ENCODE measurements around the gene ZNF343. TPM values are rescaled to one million over a fixed set of nuclear protein-coding genes. Genes with fewer than 3 reads are reported as not detected.
A peak's percentile ranks its signal among the peaks of the same experiment; 100 is the strongest.
"Not testable (repeated sequence)": the region's sequence is repeated elsewhere in the genome, so short reads cannot be mapped to it uniquely, and the experiment has no call there.

ZNF343 gene
- total RNA-seq, 1 donor from 2014 or later, result 14.0 TPM

GRCh38 chr20:2521369-2522305, 12.9 kb upstream of the ZNF343 start:
- DNase-seq (ENCODE audit: low spot score), result peak; percentile 23

- no peak for DNase-seq (ENCODE audit: low spot score)
Observed at GRCh38 chr20:2520617-2521016, 11.9 kb upstream of the ZNF343 start.

DNA sequence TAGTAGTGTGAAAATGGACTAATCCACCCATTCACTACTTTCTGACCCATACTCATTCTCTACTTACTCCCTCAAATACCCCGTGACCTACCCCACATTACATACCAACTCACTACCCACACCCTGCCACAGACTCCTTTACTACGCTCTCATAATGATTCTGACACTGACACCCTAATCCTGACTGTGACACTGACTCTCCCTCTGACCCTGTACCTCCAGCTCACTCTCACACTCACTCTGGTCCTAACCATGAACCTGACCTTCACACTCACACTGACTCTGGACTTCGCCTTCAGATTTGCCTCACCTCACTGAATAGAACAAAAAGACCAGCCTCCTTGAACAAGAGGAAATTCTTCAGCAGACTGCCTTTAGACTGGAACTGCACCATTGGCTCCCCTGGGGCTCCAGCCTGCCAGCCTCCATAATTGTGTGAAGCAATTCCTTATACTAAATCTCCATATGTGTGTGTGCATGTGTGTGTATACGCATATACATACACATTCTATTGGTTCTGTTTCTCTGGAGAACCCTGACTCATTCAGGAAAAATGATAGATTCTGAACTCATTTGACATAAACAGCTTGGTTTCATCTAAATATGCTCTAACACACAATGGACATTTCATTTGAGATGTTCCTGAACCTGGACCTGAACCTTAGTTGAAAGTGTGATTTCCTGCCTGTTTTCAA, 10.5 kb upstream of the ZNF343 start:
- DNase-seq (ENCODE audit: low spot score), result no peak

GRCh38 chr20:2518558-2518957, 9.8 kb upstream of the ZNF343 start:
- no peak for DNase-seq (ENCODE audit: low spot score)

DNA sequence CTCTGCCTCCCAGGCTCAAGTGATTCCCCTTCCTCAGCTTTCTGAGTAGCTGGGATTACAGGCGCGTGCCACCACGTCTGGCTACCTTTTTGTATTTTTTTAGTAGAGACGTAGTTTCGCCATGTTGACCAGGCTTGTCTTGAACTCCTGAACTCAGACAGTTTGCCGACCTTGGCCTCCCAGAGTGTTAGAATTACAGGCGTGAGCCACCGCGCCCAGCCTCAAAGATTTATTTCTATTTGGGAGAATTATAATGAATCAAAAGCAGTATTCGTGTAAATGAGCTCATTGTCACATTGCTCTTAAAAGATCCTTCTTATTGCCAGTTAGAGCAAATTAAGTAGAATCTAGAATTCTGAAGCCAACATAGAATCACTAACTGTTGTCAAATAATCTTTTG, 9.4 kb upstream of the ZNF343 start:
- no peak for DNase-seq (ENCODE audit: low spot score)

- DNase-seq (ENCODE audit: low spot score), result no peak
Observed at GRCh38 chr20:2516399-2516798, 7.7 kb upstream of the ZNF343 start.

- DNase-seq (ENCODE audit: low spot score), result no peak
Observed at GRCh38 chr20:2515203-2515602, 6.5 kb upstream of the ZNF343 start.

GRCh38 chr20:2509794-2510193, 1.1 kb upstream of the ZNF343 start:
- no peak for DNase-seq (ENCODE audit: low spot score)

DNA sequence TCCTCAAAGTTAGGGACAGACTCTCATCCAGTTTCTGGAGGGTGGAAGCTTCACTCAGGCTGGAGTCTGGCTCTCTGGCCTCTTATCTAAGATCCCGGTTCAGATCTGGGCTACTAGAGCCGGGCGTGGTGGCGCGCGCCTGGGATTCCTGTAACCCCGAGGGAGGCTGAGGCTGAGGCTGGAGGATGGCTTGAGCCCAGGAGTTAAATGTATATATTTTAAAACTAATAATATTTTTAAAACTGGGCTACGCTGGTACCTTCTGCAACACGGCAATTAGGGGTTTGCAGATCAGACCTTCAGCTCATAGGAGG, 710 bp upstream of the ZNF343 start:
- DNase-seq (ENCODE audit: low spot score), result no peak

DNA sequence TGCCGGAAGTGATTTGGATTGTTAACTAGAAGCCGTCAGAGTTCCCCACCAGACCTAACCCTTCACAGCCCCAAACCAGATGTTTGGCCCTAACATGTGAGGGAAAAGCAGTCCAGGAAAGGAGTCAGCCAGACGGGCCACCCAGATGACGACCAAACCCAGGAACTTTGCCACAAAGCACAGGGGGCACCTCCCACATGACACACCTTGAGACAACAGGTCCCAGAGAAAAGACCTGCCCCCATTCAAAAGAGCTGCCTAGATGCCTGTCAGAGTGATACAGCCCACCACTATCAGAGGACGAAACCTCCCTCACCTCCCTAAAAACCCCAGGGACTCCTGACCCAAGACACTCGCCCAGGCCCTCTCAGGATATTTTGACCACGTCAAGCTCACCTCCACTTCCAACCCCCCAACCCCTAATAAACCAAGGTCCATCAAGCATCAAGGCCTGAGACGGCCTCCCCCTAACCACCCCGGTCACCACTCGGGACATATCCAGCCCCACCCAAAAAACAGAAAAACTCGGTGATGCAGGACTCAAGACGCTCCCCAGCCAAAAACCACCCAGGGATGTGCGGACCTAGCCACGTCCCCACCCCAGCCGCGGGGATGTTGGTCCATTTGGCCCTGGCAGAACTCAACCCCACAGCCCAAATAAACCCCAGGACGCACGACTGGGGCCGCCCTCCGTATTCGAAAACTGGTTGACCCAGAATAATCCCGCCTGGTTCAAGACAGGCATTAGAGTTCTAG, 662 bp downstream of the ZNF343 start:
- DNase-seq (ENCODE audit: low spot score), result no peak

DNA sequence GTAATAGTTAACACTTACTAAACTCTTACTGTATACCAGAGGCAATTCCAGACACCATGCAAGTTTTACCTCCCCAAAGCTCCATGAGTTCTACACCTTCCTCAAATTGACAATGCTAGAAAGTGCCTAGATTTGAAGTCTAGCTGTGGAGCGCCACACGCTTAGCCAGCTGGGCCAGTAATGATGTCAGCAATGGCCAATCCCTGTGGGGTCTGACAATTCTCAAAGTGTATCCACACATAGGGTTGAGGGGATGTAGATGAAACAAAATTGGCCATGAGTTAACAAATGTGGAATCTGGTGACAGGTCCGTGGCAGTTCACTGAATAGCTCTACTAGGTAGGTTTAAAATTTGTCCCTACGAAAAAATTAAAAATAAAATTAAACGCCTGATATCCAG, 1.3 kb downstream of the ZNF343 start:
- DNase-seq (ENCODE audit: low spot score), result no peak

DNA sequence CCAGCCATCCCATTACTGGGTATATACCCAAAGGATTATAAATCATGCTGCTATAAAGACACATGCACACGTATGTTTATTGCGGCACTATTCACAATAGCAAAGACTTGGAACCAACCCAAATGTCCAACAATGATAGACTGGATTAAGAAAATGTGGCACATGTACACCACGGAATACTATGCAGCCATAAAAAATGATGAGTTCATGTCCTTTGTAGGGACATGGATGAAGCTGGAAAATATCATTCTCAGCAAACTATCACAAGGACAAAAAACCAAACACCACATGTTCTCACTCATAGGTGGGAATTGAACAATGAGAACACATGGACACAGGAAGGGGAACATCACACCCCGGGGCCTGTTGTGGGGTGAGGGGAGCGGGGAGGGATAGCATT, 2.3 kb downstream of the ZNF343 start:
- not testable (repeated sequence) for DNase-seq (ENCODE audit: low spot score)

DNA sequence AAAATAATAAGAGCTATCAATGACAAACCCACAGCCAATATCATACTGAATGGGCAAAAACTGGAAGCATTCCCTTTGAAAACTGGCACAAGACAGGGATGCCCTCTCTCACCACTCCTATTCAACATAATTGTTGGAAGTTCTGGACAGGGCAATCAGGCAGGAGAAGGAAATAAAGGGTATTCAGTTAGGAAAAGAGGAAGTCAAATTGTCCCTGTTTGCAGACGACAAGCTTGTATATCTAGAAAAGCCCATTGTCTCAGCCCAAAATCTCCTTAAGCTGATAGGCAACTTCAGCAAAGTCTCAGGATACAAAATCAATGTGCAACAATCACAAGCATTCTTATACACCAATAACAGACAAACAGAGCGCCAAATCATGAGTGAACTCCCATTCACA, 3.9 kb downstream of the ZNF343 start:
- not testable (repeated sequence) for DNase-seq (ENCODE audit: low spot score)

GRCh38 chr20:2502808-2503384, 5.8 kb downstream of the ZNF343 start:
- not testable (repeated sequence) for DNase-seq (ENCODE audit: low spot score)

- no peak for DNase-seq (ENCODE audit: low spot score)
Observed at GRCh38 chr20:2485661-2486060, 23.1 kb downstream of the ZNF343 start.

GRCh38 chr20:2485080-2485479, 23.6 kb downstream of the ZNF343 start:
- no peak for DNase-seq (ENCODE audit: low spot score)

- DNase-seq (ENCODE audit: low spot score), result no peak
Observed at GRCh38 chr20:2483504-2483903, 25.2 kb downstream of the ZNF343 start.

GRCh38 chr20:2480381-2480780, 28.3 kb downstream of the ZNF343 start:
- no peak for DNase-seq (ENCODE audit: low spot score)

- DNase-seq (ENCODE audit: low spot score), result no peak
Observed at GRCh38 chr20:2476742-2477615, 31.7 kb downstream of the ZNF343 start.

DNA sequence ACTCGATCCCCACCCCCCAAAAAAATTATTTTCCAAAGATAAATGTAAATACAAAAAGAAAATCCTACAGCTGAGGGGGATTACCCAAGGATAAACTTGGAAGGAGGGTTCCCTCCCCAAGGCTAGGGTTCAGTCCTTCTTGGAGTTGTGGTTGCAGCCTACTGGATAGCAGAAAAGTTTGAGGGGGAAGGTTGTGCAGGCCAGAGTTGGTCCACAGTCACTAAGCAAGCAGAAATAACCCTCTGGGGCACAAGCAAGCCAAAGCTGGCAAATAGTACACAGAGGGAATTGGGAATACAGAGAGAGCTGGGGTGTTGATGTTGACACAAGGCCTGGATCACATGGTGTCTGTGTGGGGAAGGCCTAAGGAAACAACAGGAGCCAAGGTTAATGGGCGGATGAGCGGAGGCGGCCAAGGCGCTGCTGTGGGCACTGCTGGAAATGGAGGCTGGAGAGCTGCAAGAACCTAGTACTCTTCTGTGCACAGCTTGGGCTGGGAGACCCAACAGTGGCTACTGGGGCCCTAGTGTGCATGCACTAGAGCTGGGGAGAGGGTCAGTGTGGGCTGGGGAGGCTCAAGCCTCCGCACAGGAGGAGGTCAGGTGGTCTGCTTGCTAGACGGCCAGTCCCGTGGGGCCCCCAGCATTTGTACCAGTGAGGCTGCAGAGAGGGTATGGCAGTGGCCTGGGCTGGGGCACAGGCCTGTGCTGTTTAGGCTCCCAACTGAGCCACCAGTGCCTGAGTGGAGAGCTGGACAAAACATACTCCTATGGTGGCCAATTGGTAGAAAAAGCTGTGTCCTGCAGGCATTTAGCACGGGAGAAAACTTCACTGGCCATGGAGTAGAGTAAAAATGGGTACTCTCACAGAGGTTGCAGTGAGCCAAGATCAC, 32.6 kb downstream of the ZNF343 start:
- DNase-seq (ENCODE audit: low spot score), result no peak
